NCI-H748 treated with DMSO at 0.1 percent for 48 hours (cell line): ENCODE results near the gene ARHGEF10L.
"Not testable (repeated sequence)": the region's sequence is repeated elsewhere in the genome, so short reads cannot be mapped to it uniquely, and the experiment has no call there.

Experiments used
- DNase-seq: peaks from one replicate; lab custom pipeline; 2025; lab: John Stamatoyannopoulos, UW

The ARHGEF10L gene

DNA sequence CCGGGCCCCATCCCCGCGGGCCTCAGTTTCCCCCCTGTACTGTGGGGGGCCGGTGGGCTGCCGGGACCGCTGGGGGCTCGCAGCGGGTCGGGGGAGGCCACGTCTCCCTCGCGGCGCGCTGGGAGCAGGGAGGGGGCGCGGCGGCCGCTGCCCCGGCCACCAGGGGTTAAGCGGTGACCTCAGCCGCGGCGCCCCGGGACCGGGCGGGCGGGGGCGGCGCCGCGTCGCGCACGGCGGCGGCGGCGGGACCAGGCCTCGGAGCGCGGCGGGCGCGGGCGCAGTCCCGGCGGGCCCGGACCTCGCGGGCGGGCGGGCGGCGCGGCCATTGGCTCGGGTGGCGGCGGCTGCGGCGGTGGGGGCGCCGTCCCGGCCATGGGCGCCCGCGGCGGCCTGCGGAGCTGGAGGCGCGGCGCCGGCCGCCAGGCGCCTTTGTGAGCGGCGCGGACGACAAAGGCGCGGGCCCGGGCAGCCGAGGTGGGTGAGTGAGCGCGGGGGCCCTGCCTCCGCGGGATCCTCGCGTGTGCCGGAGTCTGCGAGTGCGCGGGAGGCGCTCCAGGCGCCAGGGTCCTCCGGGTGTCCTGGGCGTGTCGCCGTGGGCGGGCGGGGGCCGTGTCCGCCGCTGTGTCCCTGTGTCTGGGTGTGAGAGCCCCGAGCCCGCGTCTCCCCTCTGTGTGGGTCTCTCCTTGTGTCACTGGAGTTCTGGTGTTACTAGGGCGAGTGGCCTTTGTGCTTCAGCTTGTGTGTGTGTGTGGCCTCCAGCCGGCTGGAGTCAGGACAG, at the start of gene ARHGEF10L:
Gene ARHGEF10L (plus strand): TSS at position 222 of the 778 bp plus-strand sequence. CDS start 40,898 bp downstream, outside the sequence.
- DNase-seq: no peak

GRCh38 chr1:17489768-17490417, 49.6 kb upstream of the ARHGEF10L start:
- not testable (repeated sequence) for DNase-seq

DNA sequence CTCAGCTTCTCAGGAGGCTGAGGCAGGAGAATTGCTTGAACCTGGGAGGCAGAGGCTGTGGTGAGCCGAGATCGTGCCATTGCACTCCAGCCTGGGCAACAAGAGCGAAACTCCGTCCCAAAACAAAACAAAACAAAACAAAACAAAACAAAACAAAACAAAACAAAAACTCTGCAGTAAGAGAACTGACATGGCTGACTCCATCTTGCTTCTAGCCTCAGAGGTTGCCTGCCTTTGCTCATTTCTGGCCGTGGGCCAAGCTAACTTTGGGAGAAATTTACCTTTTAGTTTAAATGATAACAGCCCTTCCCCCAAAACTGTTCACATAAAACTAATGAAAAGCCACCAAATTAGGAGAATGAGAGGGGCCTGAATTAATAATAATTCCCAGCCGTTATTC, 48.8 kb upstream of the ARHGEF10L start:
- not testable (repeated sequence) for DNase-seq

- DNase-seq: no peak
Observed at GRCh38 chr1:17494114-17494729, 45.3 kb upstream of the ARHGEF10L start.

DNA sequence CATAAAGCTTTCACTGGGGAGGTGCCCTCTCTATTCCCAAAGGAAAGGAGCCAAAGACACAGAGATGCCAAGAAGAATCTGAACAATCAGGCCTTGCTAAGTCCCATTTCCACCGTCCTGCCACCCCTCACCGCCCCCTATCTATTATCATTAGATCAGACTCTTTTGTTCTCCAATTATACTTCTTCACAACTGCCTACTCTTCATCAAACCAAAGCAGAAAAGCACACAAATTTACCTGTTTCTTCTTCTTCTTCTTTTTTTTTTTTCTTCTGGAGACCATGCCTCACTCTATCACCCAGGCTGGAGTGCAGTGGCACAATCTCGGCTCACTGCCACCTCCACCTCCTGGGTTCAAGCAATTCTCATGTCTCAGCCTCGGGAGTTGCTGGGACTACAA, 43.1 kb upstream of the ARHGEF10L start:
- DNase-seq: no peak

GRCh38 chr1:17498214-17498613, 41.3 kb upstream of the ARHGEF10L start:
- DNase-seq: peak; percentile 0

DNA sequence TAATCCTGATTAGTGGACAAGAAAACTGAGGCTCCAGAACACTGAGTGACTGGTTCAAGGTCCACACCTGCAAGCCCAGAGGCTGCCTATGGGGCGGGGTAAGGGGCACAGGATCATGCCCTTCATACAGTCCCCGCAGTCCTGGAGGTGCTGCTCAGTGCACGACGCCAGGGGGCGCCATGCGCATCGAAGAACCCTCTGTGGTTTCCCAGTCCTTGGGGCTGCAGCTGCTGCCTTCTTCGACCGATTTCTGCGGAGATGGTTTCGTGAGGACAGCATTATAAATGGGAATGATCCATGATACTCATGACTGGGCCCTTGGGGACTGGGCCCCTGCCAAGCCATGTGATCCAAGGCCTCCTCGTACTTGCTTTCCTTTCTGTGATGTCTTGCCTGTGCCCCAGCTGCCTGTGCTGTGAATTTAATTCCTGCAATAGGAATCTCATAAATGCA, 37.1 kb upstream of the ARHGEF10L start:
- DNase-seq: no peak

DNA sequence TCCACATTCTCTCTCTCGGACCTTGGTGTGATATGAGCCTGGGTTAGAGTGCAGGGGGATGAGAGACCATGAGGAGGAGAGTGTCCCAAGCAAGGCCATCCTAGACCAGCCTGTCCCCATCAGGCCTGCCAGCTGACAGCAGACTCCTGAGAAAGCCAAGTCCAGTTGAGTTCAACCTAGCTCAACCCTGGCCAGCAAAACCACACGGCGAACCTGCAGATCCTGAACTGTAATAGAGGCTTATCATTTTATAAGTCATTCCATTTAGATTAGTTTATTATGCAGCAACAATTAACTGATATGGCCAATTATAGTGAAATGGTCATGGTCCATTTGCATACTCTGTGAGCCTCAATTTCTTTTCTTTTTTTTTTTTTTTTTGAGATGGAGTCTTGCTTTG, 36.4 kb upstream of the ARHGEF10L start:
- DNase-seq: no peak

- not testable (repeated sequence) for DNase-seq
Observed at GRCh38 chr1:17507200-17507599, 32.3 kb upstream of the ARHGEF10L start.

DNA sequence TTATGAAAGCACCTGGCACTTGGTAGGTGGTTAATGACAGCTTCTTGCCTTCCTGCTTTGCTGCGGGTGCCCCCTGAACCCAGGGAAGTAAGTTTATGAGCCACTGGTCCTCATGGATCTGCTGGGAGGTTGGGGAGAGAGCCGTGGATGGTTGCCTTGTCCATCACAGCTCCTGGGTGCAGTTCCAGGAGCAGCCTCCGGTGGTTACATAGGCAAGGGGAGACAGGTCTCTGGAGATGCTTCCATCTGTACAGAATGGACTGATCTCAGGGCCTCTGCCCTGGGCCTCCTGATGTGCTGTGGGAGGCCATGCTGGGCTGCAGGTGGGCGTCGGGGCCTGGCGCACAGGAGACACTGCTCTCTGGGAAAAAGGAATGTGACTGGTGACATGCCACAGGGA, 31.6 kb upstream of the ARHGEF10L start:
- DNase-seq: no peak

- DNase-seq: no peak
Observed at GRCh38 chr1:17509363-17509762, 30.1 kb upstream of the ARHGEF10L start.

DNA sequence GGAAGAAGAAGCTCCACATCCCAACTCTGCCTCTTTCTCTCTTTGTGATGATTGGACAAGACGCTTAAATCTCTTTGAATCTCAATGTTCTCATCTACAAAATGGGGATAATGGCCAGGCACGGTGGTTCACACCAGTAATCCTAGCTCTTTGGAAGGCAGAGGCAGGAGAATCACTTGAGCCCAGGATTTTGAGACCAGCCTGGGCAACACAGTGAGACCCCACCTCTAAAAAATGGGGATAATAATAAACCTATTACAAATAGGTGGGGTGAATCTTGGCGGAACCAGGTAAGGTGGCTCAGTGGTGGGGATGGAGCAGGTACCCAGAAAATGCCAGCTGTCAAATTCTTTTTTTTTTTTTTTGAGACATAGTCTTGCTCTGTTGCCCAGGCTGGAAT, 29.4 kb upstream of the ARHGEF10L start:
- no peak for DNase-seq

DNA sequence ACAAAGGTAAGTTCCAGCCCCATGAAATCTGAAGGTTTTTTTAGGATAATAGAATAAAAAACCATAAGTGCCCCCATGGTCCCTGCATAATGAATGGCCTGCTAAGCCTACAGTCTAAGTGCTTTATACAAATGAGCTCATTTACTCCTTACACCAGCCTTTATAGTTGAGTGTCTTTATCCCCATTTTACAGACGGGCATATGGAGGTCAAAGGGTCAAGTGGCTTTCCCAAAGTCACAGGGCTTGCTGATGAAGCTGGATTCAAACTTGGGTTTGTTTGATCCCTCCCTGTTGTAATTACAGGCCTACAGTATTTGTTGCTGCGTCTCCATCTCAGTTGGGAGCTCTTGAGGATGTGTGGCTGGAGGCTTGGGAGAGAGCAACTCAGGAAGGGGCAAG, 28.3 kb upstream of the ARHGEF10L start:
- DNase-seq: no peak

DNA sequence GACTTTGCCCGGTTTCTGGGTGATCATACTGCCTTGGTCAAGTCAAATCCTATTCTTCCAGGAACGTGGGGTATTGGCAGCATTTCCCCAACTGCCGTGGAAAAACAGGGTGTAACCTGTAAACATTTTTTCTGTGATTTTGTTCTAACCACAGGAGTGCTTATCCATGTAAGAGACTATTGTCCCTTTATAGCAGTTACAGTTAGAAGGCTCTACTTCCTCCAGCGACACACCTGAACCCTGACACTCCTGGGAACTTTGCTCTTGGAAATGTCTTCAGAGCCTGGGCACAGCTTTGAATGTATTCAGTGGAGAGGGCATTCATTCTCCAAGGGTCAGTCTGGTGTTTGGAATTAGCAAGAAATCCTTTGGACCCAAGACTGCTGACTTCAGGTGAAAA, 26.4 kb upstream of the ARHGEF10L start:
- no peak for DNase-seq

DNA sequence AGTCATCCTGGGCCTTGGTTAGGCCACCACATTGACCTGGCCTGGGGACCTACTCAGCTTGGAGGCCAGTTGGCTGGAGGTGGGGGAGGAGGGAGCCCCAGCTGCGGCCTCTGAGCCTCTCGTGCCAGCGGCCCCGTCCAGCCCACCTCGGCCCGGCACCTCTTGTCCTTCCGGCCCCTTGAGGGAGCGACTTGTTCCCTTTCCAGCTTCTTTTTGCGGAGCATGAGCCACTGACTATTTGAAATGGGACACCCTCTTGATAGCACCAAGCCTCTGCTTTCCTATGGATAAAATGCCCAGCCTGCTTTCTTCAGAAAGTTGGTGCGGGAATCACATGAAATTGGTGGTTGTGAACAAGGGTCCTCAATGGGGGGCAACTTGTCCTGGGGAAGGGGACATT, 24.7 kb upstream of the ARHGEF10L start:
- no peak for DNase-seq

DNA sequence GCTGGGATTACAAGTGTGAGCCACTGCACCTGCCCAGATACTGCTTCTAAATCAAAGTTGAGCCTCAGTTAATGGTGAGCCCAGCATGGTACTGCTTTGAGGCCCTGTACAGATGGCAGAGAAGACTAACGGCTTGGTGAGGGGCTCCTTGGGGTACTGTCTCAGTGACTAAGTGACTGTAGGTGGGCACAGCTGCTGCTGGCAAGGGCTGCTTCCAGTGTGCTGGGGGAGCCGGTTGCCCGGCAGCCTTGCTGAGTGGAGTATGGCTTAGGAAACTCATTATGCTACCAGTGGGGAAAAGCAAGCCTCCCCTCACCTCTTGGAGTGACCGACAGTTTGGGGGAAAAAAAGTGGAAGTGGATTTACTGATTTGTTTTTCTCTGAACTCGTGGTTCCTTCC, 23.6 kb upstream of the ARHGEF10L start:
- DNase-seq: no peak

DNA sequence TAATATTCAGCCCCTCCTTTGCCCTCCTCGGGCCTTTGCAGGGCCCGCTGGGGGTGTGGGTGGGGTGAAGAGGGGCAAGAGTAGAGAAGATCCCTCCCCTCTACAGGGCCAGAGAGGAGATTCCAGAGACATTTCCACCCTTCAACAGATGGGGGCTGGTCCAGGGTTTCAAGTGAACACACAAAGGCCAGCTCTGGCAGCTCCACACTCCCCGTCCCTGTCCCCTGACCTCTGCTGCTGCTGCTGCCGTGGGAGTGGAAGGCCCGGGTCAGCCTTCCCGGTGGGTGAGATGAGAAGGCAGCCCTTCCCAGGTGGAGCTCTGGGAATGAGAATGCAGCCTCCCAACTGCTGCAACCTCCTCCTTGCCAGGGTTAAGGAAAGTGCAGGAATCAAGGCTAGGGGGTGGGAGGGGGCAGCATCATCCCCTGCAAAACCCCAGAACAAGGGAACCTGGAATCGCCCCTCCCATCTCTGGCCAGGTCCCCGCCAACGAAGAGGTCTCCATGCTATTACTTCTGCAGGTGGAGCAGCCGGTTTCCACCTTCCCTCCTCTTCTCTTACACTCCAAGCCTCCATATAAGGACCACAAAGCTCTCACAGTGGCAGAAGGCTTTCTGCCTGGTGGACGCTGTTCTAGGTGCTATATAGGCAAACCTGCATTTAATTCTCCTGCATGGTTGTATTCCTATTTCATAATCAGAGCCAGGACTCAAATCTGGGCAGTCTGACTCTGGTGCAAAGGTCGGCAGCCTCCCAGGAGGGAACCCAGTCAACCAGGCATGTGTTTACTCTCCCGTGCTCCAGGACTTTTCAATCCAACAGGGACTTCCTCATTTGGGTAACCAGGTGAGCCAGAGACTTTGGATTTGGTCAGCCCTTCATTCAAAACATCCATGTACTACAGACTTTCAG, 22.9 kb upstream of the ARHGEF10L start:
- DNase-seq: no peak

DNA sequence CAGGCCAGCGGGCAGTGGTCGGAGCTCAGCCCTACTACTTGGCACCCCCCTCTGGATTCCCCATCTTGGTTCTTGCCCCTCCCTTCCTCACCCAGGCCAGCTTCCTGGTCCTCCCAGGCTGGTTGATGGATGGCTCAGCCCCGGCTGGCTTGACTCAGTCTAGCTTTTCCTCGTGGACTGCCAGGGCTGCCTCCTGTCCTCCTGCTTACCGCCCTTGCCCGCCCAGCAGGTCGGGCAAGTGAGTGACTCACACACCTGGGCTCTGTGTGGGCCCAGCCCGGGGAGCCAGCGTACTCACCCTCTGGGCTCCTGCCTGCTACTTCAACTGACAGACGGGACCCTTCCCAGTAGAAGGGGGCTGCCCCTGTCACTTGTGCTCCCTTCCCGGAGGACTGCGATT, 19.5 kb upstream of the ARHGEF10L start:
- DNase-seq: no peak

DNA sequence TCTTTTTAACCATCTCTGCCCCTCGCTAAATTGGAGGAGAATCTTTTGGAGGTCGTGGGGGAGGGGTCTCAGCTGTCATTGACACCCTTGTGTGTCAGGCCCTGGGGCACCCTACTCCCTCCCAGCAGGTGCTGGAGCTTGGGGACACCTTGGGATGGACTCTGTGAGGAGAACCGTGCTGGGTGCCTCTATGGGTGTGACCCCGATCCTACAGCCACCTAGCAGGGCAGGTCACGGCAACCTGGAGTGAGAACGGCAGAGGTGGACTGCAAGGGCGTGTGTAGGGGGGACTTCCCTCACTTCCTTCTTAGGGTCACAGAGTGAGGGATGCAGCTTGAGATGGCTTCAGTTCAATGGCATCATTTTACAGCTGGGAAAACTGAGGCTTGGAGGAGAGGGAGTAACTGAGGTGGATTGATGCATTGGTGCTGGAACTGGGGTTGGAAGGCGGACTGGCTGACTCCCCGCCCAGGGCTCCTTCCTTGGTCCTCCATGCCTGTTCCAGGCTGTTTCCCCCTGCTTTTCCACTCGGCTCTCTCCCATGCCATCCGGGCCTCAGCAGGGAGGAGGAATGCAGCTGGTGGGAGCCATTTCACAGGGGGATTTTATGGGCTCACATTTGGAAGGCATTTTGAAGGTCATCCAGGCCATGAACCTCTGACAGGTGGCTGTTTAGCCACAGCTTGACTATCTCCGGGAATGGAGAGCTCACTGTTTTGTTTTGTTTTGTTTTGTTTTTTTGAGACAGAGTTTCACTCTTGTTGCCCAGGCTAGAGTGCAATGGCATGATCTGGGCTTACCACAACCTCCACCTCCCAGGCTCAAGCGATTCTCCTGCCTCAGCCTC, 18.8 kb upstream of the ARHGEF10L start:
- no peak for DNase-seq

DNA sequence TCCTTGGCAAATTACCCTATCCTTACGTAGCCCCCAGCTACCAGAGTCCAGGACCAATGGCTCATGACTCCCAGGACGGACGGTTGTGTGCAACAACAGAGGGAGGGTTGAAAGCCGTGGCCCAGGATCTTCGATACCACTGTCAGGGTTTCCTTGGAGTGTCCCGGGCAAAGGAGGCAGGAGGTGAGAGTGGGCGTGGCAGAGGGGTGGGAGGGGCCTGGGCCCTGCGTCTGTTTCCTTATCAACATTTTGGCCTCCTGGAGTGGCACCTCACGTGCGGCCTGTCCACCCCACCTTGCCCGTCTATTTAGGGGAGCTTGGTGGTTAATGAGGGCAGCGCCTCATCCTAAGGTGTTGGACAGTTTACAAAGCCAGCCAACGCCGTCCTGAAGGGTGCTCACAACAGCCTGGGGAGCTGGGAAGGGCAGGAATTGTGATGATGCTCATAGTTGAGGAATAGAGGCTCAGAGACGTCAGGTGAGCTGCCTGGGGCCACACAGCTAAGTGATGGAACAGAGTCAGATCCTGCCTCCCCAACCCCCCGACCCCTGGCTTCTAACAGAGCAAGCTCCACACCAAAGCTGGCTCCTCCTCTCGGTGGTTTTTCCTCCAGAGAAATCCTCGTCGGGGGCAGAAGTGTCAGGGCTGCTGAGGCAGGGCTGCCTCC, 17.4 kb upstream of the ARHGEF10L start:
- no peak for DNase-seq
